Activated B cell treated with CpG ODN at 0.5 μM for 24 hours (primary cell): ENCODE results near the gene C4B. TPM values are rescaled to one million over a fixed set of nuclear protein-coding genes. Genes with fewer than 3 reads are reported as not detected.
A peak's percentile ranks its signal among the peaks of the same experiment; 100 is the strongest.
"Not testable (repeated sequence)": the region's sequence is repeated elsewhere in the genome, so short reads cannot be mapped to it uniquely, and the experiment has no call there.

Experiments used
- ATAC-seq: fragments of 200-7000 bp; cut with Tn5 transposase; one replicate; pipeline ENCODE4 v1.10.0; 2021; ENCODE audit warnings: low read depth, mild to moderate bottlenecking, moderate library complexity
- CTCF ChIA-PET: fragments of 350-600 bp; sonication (Branson Sonifier 250); formaldehyde crosslinking; loops from one replicate; lab custom pipeline; 2021; ENCODE audit warnings: antibody characterized with exemption; lab: Charles Lee
- POLR2A ChIA-PET: fragments of 350-600 bp; sonication (Branson Sonifier 250); formaldehyde crosslinking; loops from one replicate; lab custom pipeline; 2021; ENCODE audit warnings: antibody characterized with exemption; lab: Charles Lee
- DNase-seq: peaks from one replicate; pipeline ENCODE4 v3.0.0; 2022
- H3K27ac Mint-ChIP-seq: one replicate; pipeline ENCODE4 v1.8.0; 2020; ENCODE audit warnings: mixed read lengths
- H3K27me3 Mint-ChIP-seq: one replicate; pipeline ENCODE4 v1.8.0; 2021; ENCODE audit warnings: mixed read lengths
- H3K36me3 Mint-ChIP-seq: one replicate; pipeline ENCODE4 v1.8.0; 2021; ENCODE audit warnings: low read depth, mixed read lengths
- H3K4me1 Mint-ChIP-seq: one replicate; pipeline ENCODE4 v1.8.0; 2021; ENCODE audit warnings: mixed read lengths
- H3K4me3 Mint-ChIP-seq: one replicate; pipeline ENCODE4 v1.8.0; 2020; ENCODE audit warnings: mild to moderate bottlenecking, mixed read lengths
- H3K9me3 Mint-ChIP-seq: one replicate; pipeline ENCODE4 v1.8.0; 2020; ENCODE audit warnings: mixed read lengths
- intact Hi-C: fragments of 100-400 bp; cut with micrococcal nuclease; formaldehyde crosslinking; loops from one replicate; pipeline ENCODE4 v1.15.1; 2024
- total RNA-seq: library from RNA; stranded (reverse); gene quantifications from 2 replicates; pipeline ENCODE4 v1.2.3, GENCODE V29; 2022
- TF ChIP-seq, protein P1 (sequence below): fragments of 200-600 bp; IDR thresholded peaks from one replicate; pipeline ENCODE4 v1.8.0; 2022; ENCODE audit warnings: antibody characterized with exemption, mild to moderate bottlenecking

Gene C4B
- total RNA-seq, 1 donor from 2014 or later: 5.3 TPM

- Mint-ChIP-seq H3K9me3 (no peaks in the 10 kb centered on the region), H3K4me3 (peak overlapping the region; percentile 98), H3K27me3 (no peaks in the 10 kb centered on the region), H3K36me3 (peaks cover 49% of the 10 kb centered on the region), H3K4me1 (peaks cover 39% of the 10 kb centered on the region), H3K27ac (peak overlapping the region; percentile 100)
- DNase-seq (no peak), ATAC-seq (no peak)
- ChIA-PET POLR2A (interaction anchor here (0.5 to 5.2 kb wide), 31 partner anchors 10 to 1346 kb away, joined by 3 to 113 read pairs (median 4); partner anchors contain the start of genes ATF6B, C6orf47, CSNK2B and DDX39B), CTCF (interaction anchor here (1.2 to 1.4 kb wide), 2 partner anchors 12 to 19 kb away, joined by 4 read pairs; partner anchors contain the start of genes NELFE and SKIC2)
- TF ChIP-seq, protein P1, sequence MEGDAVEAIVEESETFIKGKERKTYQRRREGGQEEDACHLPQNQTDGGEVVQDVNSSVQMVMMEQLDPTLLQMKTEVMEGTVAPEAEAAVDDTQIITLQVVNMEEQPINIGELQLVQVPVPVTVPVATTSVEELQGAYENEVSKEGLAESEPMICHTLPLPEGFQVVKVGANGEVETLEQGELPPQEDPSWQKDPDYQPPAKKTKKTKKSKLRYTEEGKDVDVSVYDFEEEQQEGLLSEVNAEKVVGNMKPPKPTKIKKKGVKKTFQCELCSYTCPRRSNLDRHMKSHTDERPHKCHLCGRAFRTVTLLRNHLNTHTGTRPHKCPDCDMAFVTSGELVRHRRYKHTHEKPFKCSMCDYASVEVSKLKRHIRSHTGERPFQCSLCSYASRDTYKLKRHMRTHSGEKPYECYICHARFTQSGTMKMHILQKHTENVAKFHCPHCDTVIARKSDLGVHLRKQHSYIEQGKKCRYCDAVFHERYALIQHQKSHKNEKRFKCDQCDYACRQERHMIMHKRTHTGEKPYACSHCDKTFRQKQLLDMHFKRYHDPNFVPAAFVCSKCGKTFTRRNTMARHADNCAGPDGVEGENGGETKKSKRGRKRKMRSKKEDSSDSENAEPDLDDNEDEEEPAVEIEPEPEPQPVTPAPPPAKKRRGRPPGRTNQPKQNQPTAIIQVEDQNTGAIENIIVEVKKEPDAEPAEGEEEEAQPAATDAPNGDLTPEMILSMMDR: no peak
- intact Hi-C loops: loop anchor here (10.0 kb wide), 1 partner anchor 1233 kb away; the partner anchor contains the start of genes HSD17B8, RING1, RXRB and SLC39A7
These were observed 43.2 kb upstream of the C4B start for GRCh38 chr6:31971279-31971992.

- peak within 1 kb of the TSS; percentile 100 for H3K27ac Mint-ChIP-seq
- H3K9me3 Mint-ChIP-seq: no peaks in the 10 kb centered on the region
- ChIA-PET CTCF (interaction anchor here (1.2 to 1.4 kb wide), 2 partner anchors 13 to 20 kb away, joined by 4 read pairs; partner anchors contain the start of genes NELFE and SKIC2), POLR2A (interaction anchor here (0.6 to 5.2 kb wide), 32 partner anchors 11 to 1346 kb away, joined by 3 to 113 read pairs (median 4); partner anchors contain the start of genes ATF6B, C6orf47, CSNK2B and DDX39B)
- DNase-seq (peak; percentile 96), ATAC-seq (peak; percentile 89)
- TF ChIP-seq, protein P1: no peak
- peaks cover 39% of the 10 kb centered on the region for H3K4me1 Mint-ChIP-seq
- H3K27me3 Mint-ChIP-seq: no peaks in the 10 kb centered on the region
- peaks cover 44% of the 10 kb centered on the region for H3K36me3 Mint-ChIP-seq
- intact Hi-C loops: loop anchor here (1.0 to 10.0 kb wide), 3 partner anchors 13 to 1233 kb away; partner anchors contain the start of genes HSD17B8, NEU1, RING1 and RXRB
- H3K4me3 Mint-ChIP-seq: peak within 1 kb of the TSS; percentile 98
These were observed 42.4 kb upstream of the C4B start, which contains the start of gene DXO for GRCh38 chr6:31971993-31972708. TSS of gene DXO (minus strand) at chr6:31972138. CDS start at chr6:31971675, 463 bp downstream.

- no peak for ATAC-seq
- no peaks in the 10 kb centered on the region for H3K27me3 Mint-ChIP-seq
- TF ChIP-seq, protein P1: no peak
- peaks cover 37% of the 10 kb centered on the region for H3K36me3 Mint-ChIP-seq
- H3K4me3 Mint-ChIP-seq: peak overlapping the region; percentile 98
- H3K9me3 Mint-ChIP-seq: no peaks in the 10 kb centered on the region
- POLR2A ChIA-PET: interaction anchor here (0.7 to 5.2 kb wide), 16 partner anchors 11 to 1017 kb away, joined by 3 to 113 read pairs (median 4); partner anchors contain the start of genes C6orf47, CSNK2B, DDX39B and EHMT2
- intact Hi-C loops: loop anchor here (1.0 to 10.0 kb wide), 3 partner anchors 14 to 1232 kb away; partner anchors contain the start of genes HSD17B8, NEU1, RING1 and RXRB
- CTCF ChIA-PET: interaction anchor here (1.2 to 1.4 kb wide), 2 partner anchors 14 to 20 kb away, joined by 4 read pairs; partner anchors contain the start of genes NELFE and SKIC2
- H3K27ac Mint-ChIP-seq: peak overlapping the region; percentile 100
- DNase-seq: no peak
- peaks cover 39% of the 10 kb centered on the region for H3K4me1 Mint-ChIP-seq
These were observed 41.8 kb upstream of the C4B start for GRCh38 chr6:31972709-31973350.

GRCh38 chr6:31976065-31976464 lies 38.5 kb upstream of the C4B start:
- H3K27ac Mint-ChIP-seq, CTCF ChIA-PET, H3K4me3 Mint-ChIP-seq, DNase-seq, ATAC-seq, H3K27me3 Mint-ChIP-seq, H3K9me3 Mint-ChIP-seq: not testable (repeated sequence)
- peaks cover 25% of the 10 kb centered on the region for H3K4me1 Mint-ChIP-seq
- intact Hi-C loops: loop anchor here (10.0 kb wide), 1 partner anchor 1229 kb away; the partner anchor contains the start of genes HSD17B8, RING1, RXRB and SLC39A7
- POLR2A ChIA-PET: interaction anchor here (0.7 kb wide), 2 partner anchors 724 to 844 kb away, joined by 3 read pairs; no protein-coding TSS in a partner anchor
- peaks cover 23% of the 10 kb centered on the region for H3K36me3 Mint-ChIP-seq
